Liver (tissue), 9 donors: ENCODE measurements around the gene DGKB. TPM values are rescaled to one million over a fixed set of nuclear protein-coding genes. Genes with fewer than 3 reads are reported as not detected.
A peak's percentile ranks its signal among the peaks of the same experiment; 100 is the strongest.

Source experiments
- DNase-seq: peaks from one replicate; pipeline ENCODE4 v3.0.0-alpha.2; 2017; ENCODE audit warnings: low spot score
- H3K27ac ChIP-seq, 2 donors: one replicate each; pipeline ENCODE4 v1.7.0; 2013; ENCODE audit warnings: inconsistent platforms in 2 of 2, low read length in 2 of 2, control low read depth in 1 of 2, low read depth in 1 of 2, mild to moderate bottlenecking in 1 of 2
- H3K27me3 ChIP-seq, 4 donors: one replicate each; pipeline versions ENCODE4 v1.6.1 to v1.7.0; 2013; ENCODE audit warnings: low read length in 3 of 4, inconsistent platforms in 1 of 4, mild to moderate bottlenecking in 1 of 4, moderate library complexity in 1 of 4; ENCODE audit not compliant: control insufficient read depth in 4 of 4, insufficient read depth in 4 of 4
- H3K36me3 ChIP-seq, 4 donors: one replicate each; pipeline versions ENCODE4 v1.6.1 to v1.7.0; 2013; ENCODE audit warnings: low read length in 3 of 4, mild to moderate bottlenecking in 3 of 4, low read depth in 1 of 4, moderate library complexity in 1 of 4; ENCODE audit not compliant: control insufficient read depth in 4 of 4, insufficient read depth in 3 of 4
- H3K4me1 ChIP-seq, 4 donors: one replicate each; pipeline versions ENCODE4 v1.6.1 to v1.7.0; 2013; ENCODE audit warnings: low read length in 3 of 4, mild to moderate bottlenecking in 3 of 4, moderate library complexity in 1 of 4; ENCODE audit not compliant: control insufficient read depth in 4 of 4, insufficient read depth in 4 of 4
- H3K4me3 ChIP-seq, 3 donors: one replicate each; pipeline versions ENCODE4 v1.6.1 to v1.7.0; 2013; ENCODE audit warnings: low read length in 3 of 3, control low read depth in 1 of 3, low read depth in 1 of 3, mild to moderate bottlenecking in 1 of 3
- H3K9ac ChIP-seq, 2 donors: one replicate each; pipeline ENCODE4 v1.7.0; 2013; ENCODE audit warnings: low read length in 2 of 2, mild to moderate bottlenecking in 2 of 2, moderate library complexity in 2 of 2, control low read depth in 1 of 2, low read depth in 1 of 2
- H3K9me3 ChIP-seq, 4 donors: one replicate each; pipeline versions ENCODE4 v1.6.1 to v1.7.0; 2013; ENCODE audit warnings: low read length in 3 of 4; ENCODE audit not compliant: control insufficient read depth in 4 of 4
- ATF3 ChIP-seq: IDR thresholded peaks from 2 replicates; pipeline ENCODE4 v1.6.1; 2016; ENCODE audit warnings: antibody characterized with exemption
- EGR1 ChIP-seq, 2 donors: IDR thresholded peaks; 2 replicates each; pipeline ENCODE4 v1.6.1; 2016 to 2018; ENCODE audit warnings: antibody characterized with exemption in 2 of 2, low read depth in 2 of 2
- FOXA1 ChIP-seq: IDR thresholded peaks from 2 replicates; pipeline ENCODE4 v1.6.1; 2016; ENCODE audit warnings: antibody characterized with exemption
- FOXA2 ChIP-seq: IDR thresholded peaks from 2 replicates; pipeline ENCODE4 v1.6.1; 2016; ENCODE audit warnings: antibody characterized with exemption
- GABPA ChIP-seq, 2 donors: IDR thresholded peaks in 1 of 2; conservative IDR thresholded peaks in 1 of 2; 2 replicates each; pipeline ENCODE4 v1.6.1; 2016; ENCODE audit warnings: antibody characterized with exemption in 2 of 2, mild to moderate bottlenecking in 1 of 2, moderate library complexity in 1 of 2
- HNF4A ChIP-seq, 2 donors: conservative IDR thresholded peaks; 2 replicates each; pipeline ENCODE4 v1.6.1; 2016; ENCODE audit warnings: antibody characterized with exemption in 2 of 2, mild to moderate bottlenecking in 2 of 2
- HNF4G ChIP-seq: IDR thresholded peaks from 2 replicates; pipeline ENCODE4 v1.6.1; 2016; ENCODE audit warnings: antibody characterized with exemption
- JUND ChIP-seq, 2 donors: IDR thresholded peaks; 2 replicates each; pipeline ENCODE4 v1.6.1; 2016; ENCODE audit warnings: antibody characterized with exemption in 2 of 2
- MAX ChIP-seq: IDR thresholded peaks from 2 replicates; pipeline ENCODE4 v1.6.1; 2016; ENCODE audit warnings: antibody characterized with exemption
- NR2F2 ChIP-seq: IDR thresholded peaks from 2 replicates; pipeline ENCODE4 v1.6.1; 2016; ENCODE audit warnings: antibody characterized with exemption
- RAD21 ChIP-seq, 2 donors: IDR thresholded peaks; 2 replicates each; pipeline ENCODE4 v1.6.1; 2016; ENCODE audit warnings: antibody characterized with exemption in 2 of 2, mild to moderate bottlenecking in 2 of 2
- SP1 ChIP-seq: IDR thresholded peaks from 2 replicates; pipeline ENCODE4 v1.6.1; 2018; ENCODE audit warnings: antibody characterized with exemption, mild to moderate bottlenecking
- TAF1 ChIP-seq: conservative IDR thresholded peaks from 2 replicates; pipeline ENCODE4 v1.6.1; 2016; ENCODE audit warnings: antibody characterized with exemption, mild to moderate bottlenecking
- YY1 ChIP-seq: IDR thresholded peaks from 2 replicates; pipeline ENCODE4 v1.6.1; 2016; ENCODE audit warnings: antibody characterized with exemption, mild to moderate bottlenecking
- ZBTB33 ChIP-seq: IDR thresholded peaks from 2 replicates; pipeline ENCODE4 v1.6.1; 2016; ENCODE audit warnings: antibody characterized with exemption
- whole genome bisulfite sequencing: extraction: QIAGEN DNeasy Blood & Tissue Kit; methylation state at CpG from one replicate; pipeline ENCODE4 v1.1.7; 2013; 5-methylcytosine and 5-hydroxymethylcytosine counted together
- polyA plus RNA-seq, 2 donors: library from polyadenylated mRNA; stranded (reverse) in 1 of 2; unstranded in 1 of 2; fragments of 200-250 nt in 1 of 2; fragments of >200 nt in 1 of 2; fragmentation: Nextera tagmentation in 1 of 2; extraction: Ambion mirVana in 1 of 2; gene quantifications; one replicate each; pipeline versions ENCODE4 v1.2.1 to v1.2.3, GENCODE V29; 2013 to 2015
- total RNA-seq, 2 donors: library from RNA; depleted of rRNA; stranded (reverse); fragments of >200 nt; gene quantifications; one replicate each; pipeline ENCODE4 v1.2.3, GENCODE V29; 2014
- donor health status: healthy.
- donor health status: healthy.
- donor health status: healthy.
- donor health status: healthy.
- donor health status: healthy.

Gene DGKB
- total and polyA plus RNA-seq, 4 donors, result 0.09 to 0.42 TPM; not detected in 2

- Histone ChIP-seq H3K9ac (peak overlapping the region; percentile 8 to 28), H3K27ac (no peak overlapping the region), H3K27me3 (no peaks in the 10 kb centered on the region), H3K36me3 (no peaks in the 10 kb centered on the region), H3K4me1 (peaks cover 2 to 15% (median 6%) of the 10 kb centered on the region in 4 donors), H3K9me3 (no peaks in the 10 kb centered on the region), H3K4me3 (peak overlapping the region in 1 of 3 donors; percentile 14)
- no peak for DNase-seq
- WGBS, result 51% methylated on average over 3 of the region's 3 CpGs
- TF ChIP-seq HNF4A (conservative IDR thresholded peaks at IDR 0.05), result no peak
- TF ChIP-seq HNF4G, result no peak
- TF ChIP-seq MAX, result no peak
- TF ChIP-seq ATF3, result no peak
- TF ChIP-seq ZBTB33, result no peak
- no peak for TF ChIP-seq NR2F2
- TF ChIP-seq TAF1, result no peak
- no peak for TF ChIP-seq FOXA2
- TF ChIP-seq RAD21 (IDR thresholded peaks at IDR 0.05), result no peak
- no peak for TF ChIP-seq YY1
- TF ChIP-seq JUND (IDR thresholded peaks at IDR 0.05), result no peak
These were observed 212.1 kb downstream of the DGKB start for GRCh38 chr7:14690486-14690885.

GRCh38 chr7:14690075-14690474 is 212.5 kb downstream of the DGKB start:
- no peak for DNase-seq
- Histone ChIP-seq H3K36me3 (no peaks in the 10 kb centered on the region), H3K9me3 (no peaks in the 10 kb centered on the region), H3K4me3 (peak overlapping the region in 1 of 3 donors; percentile 14), H3K27me3 (no peaks in the 10 kb centered on the region), H3K9ac (peak overlapping the region; percentile 8 to 28), H3K27ac (no peak overlapping the region), H3K4me1 (peaks cover 2 to 15% (median 6%) of the 10 kb centered on the region in 4 donors)
- TF ChIP-seq HNF4A (conservative IDR thresholded peaks at IDR 0.05), result no peak
- TF ChIP-seq MAX, result no peak
- TF ChIP-seq SP1, result no peak
- peak in 1 of 2 donors; percentile 13 for TF ChIP-seq RAD21 (IDR thresholded peaks at IDR 0.05)
- WGBS, result 29% methylated on average over 5 of the region's 5 CpGs

GRCh38 chr7:14688208-14688607 is 214.3 kb downstream of the DGKB start:
- no peak for DNase-seq
- H3K9me3 ChIP-seq, result no peaks in the 10 kb centered on the region
- peaks cover 2 to 15% (median 6%) of the 10 kb centered on the region in 4 donors for H3K4me1 ChIP-seq
- TF ChIP-seq EGR1 (IDR thresholded peaks at IDR 0.05; ENCODE audit: low read depth in 2 of 2) (no peak), JUND (IDR thresholded peaks at IDR 0.05) (no peak), YY1 (no peak), MAX (no peak), HNF4G (no peak), FOXA1 (no peak), GABPA (IDR thresholded peaks at IDR 0.05 in 1 of 2, conservative IDR thresholded peaks at IDR 0.05 in 1 of 2) (no peak)
- no peaks in the 10 kb centered on the region for H3K27me3 ChIP-seq
- no peak overlapping the region for H3K9ac ChIP-seq
- 39% methylated on average over 3 of the region's 3 CpGs for WGBS
- H3K27ac ChIP-seq, result no peak overlapping the region
- no peak overlapping the region for H3K4me3 ChIP-seq
- H3K36me3 ChIP-seq, result no peaks in the 10 kb centered on the region
